Cardiac fibroblast (primary cell): ENCODE measurements around the gene LIMS1.

ENCODE experiments used
- DNase-seq, 2 donors: peaks; one replicate each; pipeline versions ENCODE4 v3.0.0 to v3.0.0-alpha.2; 2010; ENCODE audit warnings: low read depth in 2 of 2
- H3K4me3 ChIP-seq, 2 donors: replicated peaks in 1 of 2; 1 replicate in 1 of 2; 2 replicates in 1 of 2; pipeline ENCODE4 v1.5.1; 2011; ENCODE audit warnings: low read depth in 2 of 2, low read length in 2 of 2, mild to moderate bottlenecking in 2 of 2, moderate library complexity in 1 of 2
- TF ChIP-seq, protein P1 (sequence below): IDR thresholded peaks from one replicate; pipeline ENCODE4 v1.5.1; 2011; ENCODE audit warnings: low read depth, mild to moderate bottlenecking, low read length, inconsistent platforms

The LIMS1 gene

DNA sequence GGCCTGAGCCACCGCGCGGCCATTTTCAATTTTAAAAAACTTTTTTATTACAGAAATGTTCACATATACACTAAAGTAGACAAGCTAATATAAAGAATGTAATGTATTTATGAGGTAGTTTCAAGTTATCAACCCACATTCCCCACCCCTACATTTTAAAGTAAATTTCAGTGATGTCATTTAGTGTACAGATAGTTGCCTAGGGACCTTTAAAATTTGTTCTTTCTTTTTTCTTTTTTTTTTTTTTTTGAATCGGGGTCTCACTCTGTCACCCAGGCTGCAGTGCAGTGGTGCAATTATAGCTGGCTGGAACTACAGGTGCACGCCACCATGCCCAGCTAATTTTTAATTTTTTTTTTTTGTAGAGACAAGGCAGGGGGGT is 2.6 kb upstream of the LIMS1 start:
- TF ChIP-seq, protein P1, sequence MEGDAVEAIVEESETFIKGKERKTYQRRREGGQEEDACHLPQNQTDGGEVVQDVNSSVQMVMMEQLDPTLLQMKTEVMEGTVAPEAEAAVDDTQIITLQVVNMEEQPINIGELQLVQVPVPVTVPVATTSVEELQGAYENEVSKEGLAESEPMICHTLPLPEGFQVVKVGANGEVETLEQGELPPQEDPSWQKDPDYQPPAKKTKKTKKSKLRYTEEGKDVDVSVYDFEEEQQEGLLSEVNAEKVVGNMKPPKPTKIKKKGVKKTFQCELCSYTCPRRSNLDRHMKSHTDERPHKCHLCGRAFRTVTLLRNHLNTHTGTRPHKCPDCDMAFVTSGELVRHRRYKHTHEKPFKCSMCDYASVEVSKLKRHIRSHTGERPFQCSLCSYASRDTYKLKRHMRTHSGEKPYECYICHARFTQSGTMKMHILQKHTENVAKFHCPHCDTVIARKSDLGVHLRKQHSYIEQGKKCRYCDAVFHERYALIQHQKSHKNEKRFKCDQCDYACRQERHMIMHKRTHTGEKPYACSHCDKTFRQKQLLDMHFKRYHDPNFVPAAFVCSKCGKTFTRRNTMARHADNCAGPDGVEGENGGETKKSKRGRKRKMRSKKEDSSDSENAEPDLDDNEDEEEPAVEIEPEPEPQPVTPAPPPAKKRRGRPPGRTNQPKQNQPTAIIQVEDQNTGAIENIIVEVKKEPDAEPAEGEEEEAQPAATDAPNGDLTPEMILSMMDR: no peak
- no peak for DNase-seq
- H3K4me3 ChIP-seq: no peak overlapping the region

DNA sequence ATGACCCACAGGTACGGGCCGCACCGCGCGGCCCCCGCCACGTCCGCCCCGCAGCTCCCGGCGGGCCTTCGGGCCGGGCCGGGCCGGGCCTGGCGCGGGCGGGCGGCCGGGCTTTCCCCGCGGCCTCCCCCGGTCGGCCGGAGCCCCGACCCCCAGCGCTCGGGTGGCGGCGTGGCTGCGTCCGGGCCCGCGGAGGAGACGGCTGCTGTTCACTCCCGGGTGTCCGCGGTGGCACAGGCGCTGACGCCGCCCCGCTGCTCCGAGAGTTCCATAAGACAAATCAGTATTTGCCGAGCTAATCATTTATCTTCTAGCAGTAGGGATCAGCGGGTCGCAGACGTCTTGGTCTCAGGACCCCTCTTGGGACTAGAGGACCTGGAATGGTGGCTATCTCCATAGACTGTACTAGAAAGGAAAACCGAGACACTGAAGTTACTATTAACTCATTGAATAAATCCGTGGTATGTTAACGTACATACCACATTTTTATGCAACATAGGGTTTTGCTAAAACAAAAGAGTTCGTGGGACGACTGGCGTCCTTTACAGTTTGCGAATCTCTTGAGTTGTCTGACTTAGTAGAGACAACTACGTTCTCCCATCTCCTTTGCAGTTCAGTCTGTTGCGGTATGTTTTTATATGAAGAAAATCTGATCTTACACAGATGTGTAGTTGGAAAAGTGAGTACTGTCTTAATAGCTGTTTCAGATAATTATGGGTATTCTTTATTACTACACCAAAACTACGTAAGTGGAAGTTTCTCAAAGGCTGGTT is 500 bp downstream of the LIMS1 start:
- TF ChIP-seq, protein P1: no peak
- peak in 1 of 2 donors; percentile 55 for DNase-seq
- H3K4me3 ChIP-seq: peak overlapping the region; percentile 54 to 75

DNA sequence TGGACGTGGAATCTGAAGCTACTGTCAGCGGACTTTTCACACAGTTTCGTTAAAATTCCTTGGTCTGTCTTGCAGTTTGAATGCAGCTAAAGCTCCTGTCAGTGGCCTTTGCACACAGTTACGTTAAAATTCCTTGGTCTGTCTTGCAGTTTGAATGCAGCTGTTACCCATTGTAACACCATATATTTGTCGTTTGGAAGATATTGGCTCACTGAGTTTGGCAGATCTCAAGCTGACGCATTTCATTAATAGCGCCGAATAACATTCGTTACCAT is 1.0 kb downstream of the LIMS1 start:
- DNase-seq: peak; percentile 48 to 73
- peak overlapping the region; percentile 54 to 75 for H3K4me3 ChIP-seq
- TF ChIP-seq, protein P1: no peak

DNA sequence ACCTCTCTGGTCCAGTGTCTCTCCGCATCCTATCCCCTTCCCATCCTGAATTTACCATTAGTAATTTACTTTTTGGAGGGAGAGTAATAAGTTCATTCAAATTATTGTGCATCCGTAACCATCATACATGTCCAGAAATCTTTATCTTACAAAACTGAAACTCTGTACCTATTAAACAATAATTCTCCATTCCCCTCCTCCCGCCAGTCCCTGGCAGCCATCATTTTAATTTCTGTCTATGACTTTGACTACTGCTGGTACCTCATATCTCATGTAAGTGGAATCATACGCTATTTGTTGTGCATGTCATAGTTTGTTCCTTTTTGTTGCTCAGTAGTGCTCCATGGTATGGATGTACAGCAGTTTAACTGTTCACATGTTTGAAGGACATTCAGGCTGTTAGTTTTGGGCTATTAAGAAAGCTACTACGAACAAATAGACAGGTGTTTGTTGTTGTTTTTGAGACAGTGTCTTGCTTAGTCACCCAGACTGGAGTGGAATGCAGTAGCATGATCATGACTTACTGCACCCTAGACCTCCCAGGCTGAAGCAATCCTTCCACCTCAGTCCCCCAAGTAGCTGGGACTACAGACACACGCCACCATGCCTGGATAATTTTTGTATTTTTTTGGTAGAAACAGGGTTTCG is 2.0 kb downstream of the LIMS1 start:
- H3K4me3 ChIP-seq: peak overlapping the region in 1 of 2 donors; percentile 75
- DNase-seq: peak; percentile 37 to 78
- TF ChIP-seq, protein P1: no peak

DNA sequence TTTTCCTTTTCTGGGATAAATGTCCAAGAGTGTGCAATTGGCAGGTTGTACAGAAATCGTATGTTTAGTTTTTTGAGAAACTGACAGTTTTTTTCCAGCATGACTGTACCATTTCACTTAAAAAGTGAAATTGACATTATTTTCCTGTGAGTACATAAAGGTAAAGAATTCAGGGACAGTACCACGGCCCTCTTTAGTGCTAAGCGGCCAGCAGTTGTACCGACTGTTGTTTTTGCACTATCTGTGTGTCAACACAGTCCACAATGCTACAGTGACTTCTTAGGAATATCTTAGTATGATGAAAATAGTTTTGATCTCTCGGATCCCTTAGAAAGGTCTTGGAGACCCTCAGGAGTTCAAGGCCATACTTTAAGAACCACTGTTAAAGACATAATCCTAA is 2.6 kb downstream of the LIMS1 start:
- TF ChIP-seq, protein P1: no peak
- no peak overlapping the region for H3K4me3 ChIP-seq
- no peak for DNase-seq

DNA sequence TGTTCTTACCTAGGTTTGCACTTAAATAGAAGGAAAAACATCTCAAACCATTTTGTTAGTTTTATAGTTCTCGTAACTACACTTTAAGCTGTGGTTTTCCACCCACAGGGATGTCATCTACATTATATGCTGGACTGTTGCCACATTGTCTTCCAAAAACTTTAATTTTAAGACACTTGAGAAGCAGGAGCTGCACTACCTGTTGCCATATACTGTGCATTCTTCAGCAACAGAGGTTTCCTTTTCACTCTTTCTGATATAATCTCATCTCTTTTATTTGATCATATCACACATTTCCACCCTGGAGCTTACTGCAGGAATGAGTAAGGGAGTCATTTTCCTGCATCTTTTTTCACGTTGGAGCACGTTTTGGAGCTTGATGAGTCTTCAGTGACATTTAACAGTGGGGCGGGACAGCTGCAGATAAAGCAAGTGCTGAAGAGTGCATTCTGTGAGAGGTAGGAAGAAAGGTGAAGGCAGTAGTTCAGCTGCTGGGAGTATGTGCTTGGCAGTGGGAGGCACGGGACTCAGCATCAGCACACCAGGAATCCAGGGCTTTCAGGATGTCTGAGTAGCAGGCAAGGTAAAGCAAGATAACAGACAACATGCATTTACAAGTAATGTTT is 3.8 kb downstream of the LIMS1 start:
- no peak for DNase-seq
- TF ChIP-seq, protein P1: no peak

More for the DNA sequence above, 3.8 kb downstream of the LIMS1 start:
- H3K4me3 ChIP-seq: no peak overlapping the region
